HG03342 (cell line): ENCODE measurements around the gene IL27RA.
"Not testable (repeated sequence)": the region's sequence is repeated elsewhere in the genome, so short reads cannot be mapped to it uniquely, and the experiment has no call there.

Experiments
- ATAC-seq: cut with Tn5 transposase; IDR thresholded peaks from one replicate; pipeline ENCODE4 v1.9.1; 2021; ENCODE audit warnings: mild to moderate bottlenecking, moderate library complexity; ENCODE audit not compliant: unreplicated experiment

Gene IL27RA

DNA sequence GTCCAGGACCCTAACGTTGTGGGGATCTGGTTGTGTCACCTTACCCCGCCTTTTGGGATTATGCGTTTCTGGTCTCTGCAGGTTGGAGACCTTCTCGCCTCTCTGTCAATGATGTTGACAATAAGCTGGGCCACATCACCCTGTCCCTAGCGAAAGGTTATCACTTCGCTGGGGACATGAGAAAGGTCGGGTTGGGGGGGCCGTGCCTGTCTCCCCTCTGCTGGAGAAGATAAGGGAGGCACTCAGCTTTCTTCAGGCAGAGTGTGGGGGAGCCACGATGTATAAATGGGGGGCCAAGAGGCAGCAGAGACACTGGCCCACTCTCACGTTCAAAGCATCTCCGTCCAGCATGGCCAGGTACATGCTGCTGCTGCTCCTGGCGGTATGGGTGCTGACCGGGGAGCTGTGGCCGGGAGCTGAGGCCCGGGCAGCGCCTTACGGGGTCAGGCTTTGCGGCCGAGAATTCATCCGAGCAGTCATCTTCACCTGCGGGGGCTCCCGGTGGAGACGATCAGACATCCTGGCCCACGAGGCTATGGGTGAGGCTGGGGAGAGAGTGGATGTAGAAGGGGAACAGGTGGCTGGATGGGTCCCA lies 3.6 kb upstream of the IL27RA start, which contains the start of gene RLN3:
TSS of gene RLN3 (plus strand) at position 293 of the 595 bp plus-strand sequence. CDS start at position 350, 57 bp downstream.
- ATAC-seq = no peak

DNA sequence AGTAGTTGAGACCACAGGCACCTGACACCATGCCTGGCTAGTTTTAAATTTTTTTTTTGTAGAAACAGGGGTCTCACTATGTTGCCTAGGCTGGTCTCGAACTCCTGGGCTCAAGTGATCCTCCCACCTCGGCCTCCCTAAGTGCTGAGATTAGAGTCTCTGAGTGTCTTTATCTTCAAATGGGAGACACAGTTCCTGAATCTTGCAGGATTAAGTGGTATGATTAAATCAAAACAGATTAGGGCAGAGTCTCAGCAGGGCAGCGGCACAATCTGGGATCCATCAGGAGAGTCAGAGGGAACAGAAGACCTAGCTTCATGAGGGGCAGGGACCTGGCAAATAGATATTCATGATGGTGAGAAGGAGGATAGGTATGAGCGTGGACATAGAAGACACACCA lies 2.7 kb upstream of the IL27RA start:
- ATAC-seq = no peak

DNA sequence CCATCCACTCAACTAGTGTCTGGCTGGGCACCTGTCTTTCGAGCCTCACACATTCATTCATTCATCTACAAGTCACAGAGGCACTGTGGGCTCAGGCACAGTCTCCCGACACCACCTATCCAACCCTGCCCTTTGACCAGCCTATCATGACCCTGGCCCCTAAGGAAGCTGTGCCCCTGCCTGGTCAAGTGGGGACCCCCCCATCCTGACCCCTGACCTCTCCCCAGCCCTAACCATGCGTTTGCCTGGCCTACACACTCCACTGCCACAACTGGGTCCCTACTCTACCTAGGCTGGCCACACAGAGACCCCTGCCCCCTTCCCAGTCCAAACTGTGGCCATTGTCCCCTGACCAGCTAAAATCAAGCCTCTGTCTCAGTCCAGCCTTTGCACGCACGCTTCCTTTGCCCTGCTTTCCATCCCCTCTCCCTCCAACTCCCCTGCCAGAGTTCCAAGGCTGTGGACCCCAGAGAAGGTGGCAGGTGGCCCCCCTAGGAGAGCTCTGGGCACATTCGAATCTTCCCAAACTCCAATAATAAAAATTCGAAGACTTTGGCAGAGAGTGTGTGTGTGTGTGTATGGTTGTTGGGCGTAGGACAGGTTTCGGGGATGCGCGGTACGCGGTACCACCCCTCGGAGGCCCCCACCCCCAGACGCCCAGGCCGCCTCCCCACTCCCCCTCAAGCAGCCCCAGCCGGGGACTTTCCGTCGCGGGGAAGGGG lies 404 bp upstream of the IL27RA start:
- ATAC-seq = no peak

GRCh38 chr19:14033946-14034345 lies 2.4 kb downstream of the IL27RA start:
- ATAC-seq = no peak

DNA sequence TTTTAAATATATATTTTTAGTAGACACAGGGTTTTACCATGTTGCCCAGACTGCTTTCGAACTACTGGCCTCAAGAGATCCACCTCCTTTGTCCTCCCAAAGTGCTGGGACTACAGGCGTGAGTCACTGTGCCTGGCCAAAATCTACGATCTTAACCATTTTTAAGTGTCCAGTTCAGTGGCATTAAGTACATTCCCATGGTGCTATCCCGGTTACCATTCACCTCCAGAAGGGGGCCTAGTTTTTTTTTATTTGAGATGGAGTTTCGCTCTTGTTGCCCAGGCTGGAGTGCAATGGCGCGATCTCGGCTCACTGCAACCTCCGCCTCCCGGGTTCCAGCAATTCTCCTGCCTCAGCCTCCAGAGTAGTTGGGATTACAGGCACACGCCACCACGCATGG lies 3.6 kb downstream of the IL27RA start:
- ATAC-seq = not testable (repeated sequence)

GRCh38 chr19:14035706-14036105 lies 4.1 kb downstream of the IL27RA start:
- no peak for ATAC-seq

- no peak for ATAC-seq
Measured at GRCh38 chr19:14039181-14039580, 7.6 kb downstream of the IL27RA start.

GRCh38 chr19:14042659-14043608 lies 11.4 kb downstream of the IL27RA start:
- peak; percentile 56 for ATAC-seq

- not testable (repeated sequence) for ATAC-seq
Measured at GRCh38 chr19:14047866-14048265, 16.3 kb downstream of the IL27RA start.

- no peak for ATAC-seq
Measured at GRCh38 chr19:14048443-14049153, 17.0 kb downstream of the IL27RA start.

DNA sequence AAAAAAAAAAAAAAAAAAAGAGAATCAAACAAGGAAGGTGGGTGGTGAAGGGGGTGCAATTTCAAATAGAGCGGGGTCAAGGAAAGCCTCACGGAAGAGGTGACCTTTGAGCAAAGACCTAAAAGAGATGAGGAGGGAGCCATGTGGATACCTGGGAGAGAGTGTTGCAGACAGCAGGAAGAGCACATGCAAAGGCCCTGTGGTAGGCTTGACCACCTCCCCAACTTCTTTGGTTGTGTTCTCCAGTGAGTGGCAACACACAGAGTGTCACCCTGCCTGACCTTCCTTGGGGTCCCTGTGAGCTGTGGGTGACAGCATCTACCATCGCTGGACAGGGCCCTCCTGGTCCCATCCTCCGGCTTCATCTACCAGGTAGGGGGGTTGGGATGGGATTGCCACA lies 18.9 kb downstream of the IL27RA start:
- no peak for ATAC-seq

GRCh38 chr19:14050961-14051360 lies 19.4 kb downstream of the IL27RA start:
- not testable (repeated sequence) for ATAC-seq

DNA sequence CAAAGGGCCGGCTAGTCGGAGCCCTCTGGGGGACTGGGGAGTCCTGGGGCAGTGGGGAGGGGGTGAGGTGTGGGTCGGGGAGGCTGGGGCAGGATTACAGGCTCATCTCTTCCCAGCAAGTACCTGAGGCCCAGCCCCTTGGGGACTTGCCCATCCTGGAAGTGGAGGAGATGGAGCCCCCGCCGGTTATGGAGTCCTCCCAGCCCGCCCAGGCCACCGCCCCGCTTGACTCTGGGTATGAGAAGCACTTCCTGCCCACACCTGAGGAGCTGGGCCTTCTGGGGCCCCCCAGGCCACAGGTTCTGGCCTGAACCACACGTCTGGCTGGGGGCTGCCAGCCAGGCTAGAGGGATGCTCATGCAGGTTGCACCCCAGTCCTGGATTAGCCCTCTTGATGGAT lies 20.4 kb downstream of the IL27RA start:
- ATAC-seq = no peak

DNA sequence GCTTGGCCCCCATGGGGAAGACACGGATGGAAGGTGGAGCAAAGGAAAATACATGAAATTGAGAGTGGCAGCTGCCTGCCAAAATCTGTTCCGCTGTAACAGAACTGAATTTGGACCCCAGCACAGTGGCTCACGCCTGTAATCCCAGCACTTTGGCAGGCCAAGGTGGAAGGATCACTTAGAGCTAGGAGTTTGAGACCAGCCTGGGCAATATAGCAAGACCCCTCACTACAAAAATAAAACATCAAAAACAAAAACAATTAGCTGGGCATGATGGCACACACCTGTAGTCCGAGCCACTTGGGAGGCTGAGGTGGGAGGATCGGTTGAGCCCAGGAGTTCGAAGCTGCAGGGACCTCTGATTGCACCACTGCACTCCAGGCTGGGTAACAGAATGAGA lies 20.9 kb downstream of the IL27RA start:
- ATAC-seq = no peak

GRCh38 chr19:14053032-14053431 lies 21.5 kb downstream of the IL27RA start:
- no peak for ATAC-seq

DNA sequence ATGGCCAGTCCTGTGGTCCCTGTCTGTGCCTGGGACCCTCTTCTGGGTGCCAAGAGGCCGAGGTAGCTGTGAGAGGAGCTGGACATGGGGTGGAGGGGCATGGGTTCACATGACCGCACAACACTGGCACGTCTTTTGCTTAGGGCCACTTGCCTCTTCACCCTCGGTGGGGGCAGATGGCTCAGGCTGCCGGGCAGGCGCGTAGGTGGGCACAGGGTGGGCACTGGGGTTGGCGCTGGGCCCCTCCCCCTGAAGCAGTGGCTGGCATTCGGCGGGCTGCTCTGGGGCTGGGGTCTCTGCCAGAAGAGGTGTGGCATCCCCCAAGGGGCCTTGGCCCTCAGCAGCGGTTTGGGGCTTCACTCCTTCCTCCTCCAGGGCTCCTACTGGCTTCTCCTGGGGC lies 21.9 kb downstream of the IL27RA start:
- no peak for ATAC-seq

GRCh38 chr19:14054099-14054498 lies 22.5 kb downstream of the IL27RA start:
- no peak for ATAC-seq

- ATAC-seq = no peak
Measured at GRCh38 chr19:14054721-14055120, 23.2 kb downstream of the IL27RA start.

GRCh38 chr19:14055396-14055795 lies 23.8 kb downstream of the IL27RA start:
- no peak for ATAC-seq

GRCh38 chr19:14056069-14056666 lies 24.6 kb downstream of the IL27RA start:
- ATAC-seq = no peak
